Muscle of arm (tissue), 14 donors: ENCODE results near the gene LMX1A. TPM values are rescaled to one million over a fixed set of nuclear protein-coding genes. Genes with fewer than 3 reads are reported as not detected.

Source experiments
- DNase-seq: peaks from one replicate; pipeline ENCODE4 v3.0.0-alpha.2; 2013
- long read RNA-seq, 11 donors: transcript quantifications; one replicate each; lab custom pipeline, GENCODE V29; 2026
- polyA plus RNA-seq, 12 donors: library from polyadenylated mRNA; unstranded; fragments of 120-200 nt; gene quantifications; one replicate each; pipeline ENCODE4 v1.2.1, GENCODE V29; 2013; ENCODE audit not compliant: insufficient read length in 12 of 12

Gene LMX1A
- 1 to 10 TPM in 9 of 12 donors, under 1 TPM in 1, not detected in 2; 0.81 to 2.3 (median 1.6) TPM for polyA plus RNA-seq
- long read RNA-seq, donor 1: 0 reads
- long read RNA-seq, donor 2, partial matches to known transcripts: 0 of 1 reads
- long read RNA-seq, donor 2, other reads (novel, unspliced or antisense): 0 of 1 reads
- long read RNA-seq, donor 3: 0 reads
- long read RNA-seq, donor 4: 0 reads
- long read RNA-seq, donor 5: 0 reads
- long read RNA-seq, donor 6, partial matches to known transcripts: 0 of 1 reads
- long read RNA-seq, donor 6, other reads (novel, unspliced or antisense): 0 of 1 reads
- long read RNA-seq, donor 7: 0 reads
- long read RNA-seq, donor 8: 0 reads
- long read RNA-seq, donor 9: 0 reads
- long read RNA-seq, donor 10: 0 reads
- long read RNA-seq, donor 11, partial matches to known transcripts: 0 of 1 reads
- long read RNA-seq, donor 11, other reads (novel, unspliced or antisense): 0 of 1 reads

DNA sequence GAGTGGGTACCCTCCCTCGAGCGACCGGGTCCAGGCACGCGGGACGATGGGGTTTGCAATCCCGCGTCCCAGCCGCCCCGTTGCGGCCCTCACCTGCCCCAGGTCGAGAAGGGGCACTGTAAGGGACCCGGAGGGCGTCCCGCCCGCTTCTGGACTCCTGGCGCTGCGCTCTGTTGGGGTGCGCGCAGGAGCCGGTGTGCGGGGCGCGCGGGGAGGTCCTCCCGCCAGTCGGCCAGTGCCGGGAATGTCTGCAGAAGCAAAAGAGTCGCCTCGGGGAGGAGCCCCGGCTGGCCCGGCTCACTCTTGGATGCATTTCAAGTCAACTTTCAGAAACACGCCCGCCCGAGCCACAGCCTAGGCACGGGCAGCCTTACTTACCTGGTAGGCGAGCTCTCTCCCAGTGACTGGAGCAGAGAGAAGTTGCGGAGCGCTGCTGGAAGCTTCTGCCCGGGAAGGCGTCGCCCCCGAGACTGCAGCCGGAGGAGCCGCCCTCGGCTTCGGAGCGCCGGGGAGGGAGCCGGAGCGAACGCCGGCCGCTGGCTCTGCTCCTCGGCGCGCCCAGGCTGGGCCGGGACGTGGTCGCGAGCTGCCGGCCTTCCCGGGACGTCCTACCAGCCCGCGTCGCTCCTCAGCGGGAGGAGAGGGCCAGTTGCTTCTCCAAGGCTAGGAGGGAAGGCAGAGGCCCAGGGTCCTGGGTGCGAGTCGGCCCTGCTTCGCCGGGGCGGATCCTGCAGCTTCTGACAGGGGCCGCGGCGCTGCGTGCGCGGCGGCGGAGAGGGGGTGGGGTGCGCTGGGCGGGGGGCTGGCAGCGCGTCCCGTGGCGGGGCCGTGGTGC lies at the start of gene LMX1A:
LMX1A (minus strand) TSS at position 739 of the 835 bp plus-strand sequence. CDS start 1,156 bp downstream, outside the sequence.
- peak; percentile 47 for DNase-seq

GRCh38 chr1:165403835-165404482 lies 47.4 kb upstream of the LMX1A start:
- DNase-seq: no peak

DNA sequence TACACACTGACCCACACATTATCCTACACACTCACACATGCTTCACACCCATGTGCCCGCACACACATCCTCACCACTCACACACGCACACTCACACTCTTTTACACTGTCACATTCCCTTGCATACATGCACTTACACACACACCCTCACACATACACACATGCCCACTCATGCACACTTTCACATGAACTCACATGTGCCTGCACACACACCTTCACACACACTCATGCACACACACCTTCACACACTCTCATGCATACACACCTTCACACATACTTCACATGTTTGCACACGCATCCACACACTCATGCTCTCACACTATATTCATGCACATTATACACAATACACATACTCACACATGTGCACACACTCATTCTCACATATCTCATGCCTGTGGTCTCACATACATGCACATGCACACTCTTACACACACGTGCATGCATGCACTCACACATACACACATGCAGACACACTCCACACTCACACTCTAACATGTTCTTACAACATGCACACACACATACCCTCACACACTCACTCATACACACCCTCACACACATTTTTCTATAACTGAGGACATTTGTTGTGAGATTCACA lies 46.1 kb upstream of the LMX1A start:
- DNase-seq: no peak

- no peak for DNase-seq
Observed at GRCh38 chr1:165397944-165398343, 41.4 kb upstream of the LMX1A start.

GRCh38 chr1:165395901-165396300 lies 39.4 kb upstream of the LMX1A start:
- no peak for DNase-seq

GRCh38 chr1:165395478-165395877 lies 39.0 kb upstream of the LMX1A start:
- no peak for DNase-seq

- DNase-seq: peak; percentile 92
Observed at GRCh38 chr1:165392634-165393571, 36.4 kb upstream of the LMX1A start.

DNA sequence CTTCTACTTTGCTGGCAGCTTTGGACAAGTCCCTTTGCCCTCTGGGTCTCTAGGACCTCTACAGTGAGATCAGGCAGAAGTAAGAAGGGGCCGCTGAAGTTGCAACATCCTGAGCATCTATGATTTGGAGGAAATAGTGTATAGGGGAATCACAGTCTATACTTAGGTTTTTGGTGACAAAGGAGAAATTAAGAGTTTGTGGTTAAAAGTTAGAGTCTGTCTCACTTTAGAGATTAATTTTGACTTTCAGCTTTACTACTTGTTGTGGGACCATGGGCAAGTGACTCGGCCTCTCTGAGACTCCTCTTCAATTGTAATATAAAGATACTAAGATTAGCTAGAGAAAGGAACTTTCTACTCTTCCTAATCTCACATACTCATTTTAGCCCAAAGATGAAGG lies 33.1 kb upstream of the LMX1A start:
- DNase-seq: no peak

DNA sequence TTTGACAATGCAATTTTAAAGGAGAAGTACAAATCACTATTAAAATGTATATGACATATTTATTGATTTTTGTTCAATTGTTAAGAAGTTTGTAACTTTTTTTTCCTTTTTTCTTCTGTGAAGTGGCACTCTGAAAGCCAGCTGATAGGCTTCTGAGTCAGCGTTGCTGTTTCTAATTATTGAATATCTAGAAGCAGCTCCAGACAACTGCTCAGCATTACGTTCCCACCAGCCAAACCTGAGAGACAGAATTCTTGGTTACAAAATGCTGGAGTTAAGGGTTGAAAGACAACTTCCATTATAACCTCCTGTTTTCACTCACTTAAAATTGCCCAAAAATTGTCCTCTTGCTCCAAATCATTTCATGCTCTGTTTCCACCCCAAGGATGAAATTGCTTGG lies 31.4 kb upstream of the LMX1A start:
- no peak for DNase-seq

GRCh38 chr1:165387505-165387904 lies 31.0 kb upstream of the LMX1A start:
- no peak for DNase-seq

DNA sequence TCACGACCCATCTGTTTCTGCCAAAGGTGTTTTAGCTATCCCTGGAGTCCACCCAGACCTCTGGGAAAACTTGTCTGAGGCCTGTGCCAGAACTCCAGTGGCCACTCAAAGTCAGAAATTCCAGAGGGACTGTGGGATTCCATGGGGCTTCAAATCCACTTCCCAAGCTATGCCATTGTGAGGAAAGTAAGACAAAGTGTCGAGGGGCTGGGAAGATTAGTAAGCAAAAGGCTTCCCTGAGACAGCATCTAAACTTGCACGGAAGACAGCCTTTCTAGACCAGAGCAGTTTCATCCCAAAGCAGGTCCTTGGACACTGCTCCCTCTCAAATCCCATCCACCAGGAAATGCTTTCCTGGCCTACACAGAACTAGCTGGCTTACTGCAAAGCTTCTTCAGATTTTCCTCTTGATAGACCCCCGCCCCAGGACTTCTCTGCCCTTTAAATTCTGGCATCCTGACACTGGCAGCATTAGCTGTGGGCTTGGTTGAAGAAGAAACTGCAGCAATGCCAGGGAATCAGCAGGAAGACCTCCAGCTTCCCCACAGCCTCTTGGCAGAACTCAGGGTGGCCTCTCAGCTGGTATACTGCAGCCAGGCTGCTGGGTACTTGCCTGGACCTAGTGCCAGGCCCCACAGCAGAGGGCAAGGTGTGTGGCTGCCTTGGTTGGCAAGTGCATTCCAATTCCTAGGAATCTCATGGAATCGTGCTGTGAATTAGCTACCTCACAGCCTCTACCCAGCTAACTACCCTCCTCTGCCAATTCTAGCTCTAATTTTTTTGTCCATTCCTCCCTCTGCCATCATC lies 27.3 kb upstream of the LMX1A start:
- DNase-seq: no peak

DNA sequence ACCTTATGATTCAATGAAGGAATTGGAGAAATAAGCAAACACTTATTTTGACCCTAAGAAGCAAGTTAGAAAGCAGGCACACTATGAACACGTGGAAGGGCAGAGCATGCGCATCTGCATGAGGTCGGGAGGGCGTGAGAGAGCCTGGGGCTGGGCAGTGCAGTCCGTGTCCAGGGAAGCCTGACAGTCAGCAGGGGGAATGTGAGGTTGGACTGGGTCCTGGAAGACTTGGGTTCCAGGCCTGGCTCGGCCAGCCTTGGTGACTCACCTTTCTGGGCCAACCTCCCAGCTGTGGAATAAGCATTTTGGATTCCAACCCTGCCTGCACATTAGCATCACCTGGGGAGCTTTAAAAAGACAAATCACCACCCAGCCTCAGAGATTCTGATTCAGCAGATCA lies 26.6 kb upstream of the LMX1A start:
- peak; percentile 73 for DNase-seq

DNA sequence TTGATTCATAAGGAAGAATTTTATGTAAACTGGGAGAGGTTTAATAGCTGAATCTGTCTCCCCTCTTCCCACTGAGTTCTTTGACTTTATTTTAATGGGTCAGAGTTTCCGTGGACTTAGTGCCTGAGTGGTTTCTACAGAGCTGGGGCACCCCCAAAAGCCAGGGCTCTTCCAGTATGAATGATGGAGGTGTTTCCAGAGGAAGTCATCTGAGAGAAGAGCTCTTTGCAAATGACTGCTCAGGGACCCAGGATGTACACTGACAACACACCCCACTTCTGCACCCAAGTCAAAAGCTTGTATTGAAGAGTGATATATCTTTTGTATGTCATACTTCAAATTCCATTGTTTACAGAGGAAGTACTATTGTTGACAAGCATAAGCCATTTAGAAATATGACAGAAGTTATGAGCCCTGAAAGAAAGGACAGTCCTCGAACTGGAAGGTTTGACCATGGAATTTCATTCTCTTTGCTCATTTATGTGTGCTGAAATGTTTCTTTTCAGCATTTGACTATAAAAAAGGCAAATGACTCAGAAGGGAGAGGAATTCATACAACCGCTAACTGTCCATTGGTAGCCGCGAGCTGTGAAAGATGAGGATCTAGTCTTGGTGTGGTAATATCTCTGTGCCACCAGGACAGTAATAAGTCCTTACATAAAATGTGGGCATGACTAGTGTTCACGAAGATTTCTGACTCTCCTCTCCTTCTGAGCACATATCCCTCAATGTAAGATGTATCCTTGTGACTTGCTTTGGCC lies 25.4 kb upstream of the LMX1A start:
- no peak for DNase-seq

DNA sequence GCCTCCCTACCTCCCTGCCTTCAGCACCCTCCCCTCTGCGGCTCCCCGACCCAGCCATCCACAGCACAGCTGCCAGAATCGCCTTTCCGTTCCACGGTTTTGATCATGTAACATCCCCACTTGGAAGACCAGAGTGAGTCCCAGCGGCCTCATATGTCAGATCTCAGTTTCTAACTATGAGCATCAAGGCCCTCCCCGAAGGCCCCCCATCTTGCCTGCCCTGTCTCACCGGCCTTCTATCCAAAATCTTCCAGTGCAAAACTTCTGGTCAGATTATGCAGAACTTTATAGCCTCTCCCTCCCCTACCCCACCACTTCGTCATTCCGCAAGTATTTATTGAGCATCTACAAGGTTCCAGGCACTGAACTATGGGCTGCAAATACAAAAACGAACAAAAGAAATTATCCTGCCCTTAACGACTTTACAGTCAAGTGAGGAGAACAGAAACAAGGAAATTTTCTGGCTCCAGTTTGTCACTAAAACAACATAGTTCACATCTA lies 20.3 kb upstream of the LMX1A start:
- no peak for DNase-seq

DNA sequence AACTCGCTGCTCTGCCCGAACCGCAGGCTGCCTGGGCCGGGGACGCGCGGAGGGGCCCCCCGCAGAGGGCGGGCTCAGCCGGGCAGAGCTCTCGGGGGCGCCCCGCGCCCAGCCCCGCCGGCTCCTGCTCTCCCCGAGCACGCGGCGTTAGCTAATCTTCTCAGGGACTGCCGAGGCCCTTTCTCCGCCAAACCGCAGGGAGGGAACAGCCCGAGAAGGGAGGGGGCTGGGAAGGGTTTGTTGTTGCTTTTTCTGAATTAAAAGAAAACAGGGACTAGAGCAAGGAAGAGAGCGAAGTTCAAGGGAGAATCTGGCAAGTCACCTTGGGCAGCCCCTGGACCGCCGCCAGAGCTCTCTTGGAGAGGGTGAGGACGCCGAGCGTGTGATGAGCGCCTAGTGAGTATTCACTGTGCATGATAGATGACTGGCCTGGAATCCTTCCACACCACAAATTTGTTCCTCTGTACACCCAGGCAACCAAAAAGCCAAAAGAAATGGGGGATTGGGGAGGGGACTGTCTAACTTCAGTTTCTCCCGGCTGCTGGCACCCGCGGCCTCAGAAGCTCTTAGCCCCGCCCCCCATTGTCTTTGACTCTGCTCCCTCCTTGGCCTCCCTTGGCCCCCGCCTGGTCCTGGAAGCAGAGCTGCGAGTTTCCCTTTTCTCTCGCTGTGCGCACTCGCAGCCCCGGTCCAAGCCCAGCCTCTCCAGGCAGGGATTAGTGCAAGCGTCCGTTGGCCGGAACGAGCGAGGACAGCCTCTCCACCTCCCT lies 19.7 kb upstream of the LMX1A start:
- peak; percentile 97 for DNase-seq

- DNase-seq: no peak
Observed at GRCh38 chr1:165375623-165376022, 19.1 kb upstream of the LMX1A start.

- DNase-seq: no peak
Observed at GRCh38 chr1:165371588-165372225, 15.2 kb upstream of the LMX1A start.
